B cell (primary cell): ENCODE data around the gene TTC1. TPM values are rescaled to one million over a fixed set of nuclear protein-coding genes. Genes with fewer than 3 reads are reported as not detected.

Experiments
- ATAC-seq: fragments of 200-7000 bp; cut with Tn5 transposase; one replicate; pipeline ENCODE4 v1.10.0; 2021; ENCODE audit warnings: low read depth, mild to moderate bottlenecking, moderate number of reproducible peaks, moderate library complexity
- CTCF ChIA-PET: fragments of 350-600 bp; sonication (Branson Sonifier 250); formaldehyde crosslinking; loops from one replicate; lab custom pipeline; 2021; ENCODE audit warnings: antibody characterized with exemption, inconsistent platforms; lab: Charles Lee
- POLR2A ChIA-PET: fragments of 350-600 bp; sonication (Branson Sonifier 250); formaldehyde crosslinking; loops from one replicate; lab custom pipeline; 2021; ENCODE audit warnings: antibody characterized with exemption; lab: Charles Lee
- DNase-seq: peaks from one replicate; pipeline ENCODE4 v3.0.0; 2013
- H2AFZ ChIP-seq: 2 replicates; pipeline ENCODE4 v1.6.1; 2012; ENCODE audit warnings: mild to moderate bottlenecking, low read depth, low read length; ENCODE audit not compliant: insufficient read depth, poor library complexity, severe bottlenecking
- H3K27ac ChIP-seq, 2 donors: 1 replicate in 1 of 2; 2 replicates in 1 of 2; pipeline ENCODE4 v1.5.1; 2012 to 2013; ENCODE audit warnings: low read length in 2 of 2, mild to moderate bottlenecking in 2 of 2, moderate library complexity in 1 of 2
- H3K27me3 ChIP-seq, 4 experiments: fragments of 200-600 bp in 1 of 4; sonication (generic) in 1 of 4; replicated peaks in 1 of 4; 1 replicate in 2 of 4; 2 replicates in 2 of 4; pipeline versions ENCODE4 v1.6.1 to v1.7.0; 2013 to 2016; ENCODE audit warnings: low read length in 3 of 4, mild to moderate bottlenecking in 2 of 4, mixed read lengths in 1 of 4, moderate library complexity in 1 of 4; ENCODE audit not compliant: insufficient read depth in 4 of 4, control insufficient read depth in 3 of 4; ENCODE audit errors: control extremely low read depth in 1 of 4
- H3K36me3 ChIP-seq, 2 experiments: replicated peaks in 1 of 2; 1 replicate in 1 of 2; 2 replicates in 1 of 2; pipeline versions ENCODE4 v1.6.1 to v1.7.1; 2013; ENCODE audit warnings: low read length in 1 of 2; ENCODE audit not compliant: insufficient read depth in 2 of 2, control insufficient read depth in 1 of 2; ENCODE audit errors: control extremely low read depth in 1 of 2, extremely low read depth in 1 of 2
- H3K4me1 ChIP-seq, 2 donors: fragments of 200-600 bp in 1 of 2; sonication (generic) in 1 of 2; 1 replicate in 1 of 2; 2 replicates in 1 of 2; pipeline versions ENCODE4 v1.5.1 to v1.6.1; 2013 to 2017; ENCODE audit warnings: low read length in 2 of 2; ENCODE audit not compliant: control insufficient read depth in 2 of 2, insufficient read depth in 2 of 2
- H3K4me2 ChIP-seq: replicated peaks from 2 replicates; pipeline ENCODE3; 2012; ENCODE audit warnings: mild to moderate bottlenecking, low read depth, low read length; ENCODE audit not compliant: poor library complexity, severe bottlenecking
- H3K4me3 ChIP-seq, 5 experiments: fragments of 200-600 bp in 1 of 5; sonication (generic) in 1 of 5; 1 replicate in 3 of 5; 2 replicates in 2 of 5; pipeline versions ENCODE4 v1.5.1 to v1.7.0; 2011 to 2016; ENCODE audit warnings: low read length in 4 of 5, mild to moderate bottlenecking in 4 of 5, low read depth in 2 of 5, control low read depth in 1 of 5, moderate library complexity in 1 of 5; ENCODE audit not compliant: insufficient read depth in 1 of 5; ENCODE audit errors: control extremely low read depth in 1 of 5, extremely low read depth in 1 of 5
- H3K79me2 ChIP-seq: fragments of 200-600 bp; sonication (generic); one replicate; pipeline ENCODE4 v1.6.0; 2016; ENCODE audit warnings: low read length; ENCODE audit not compliant: control insufficient read depth, insufficient read depth
- H3K9ac ChIP-seq: fragments of 200-600 bp; sonication (generic); 2 replicates; pipeline ENCODE4 v1.6.1; 2017; ENCODE audit warnings: mild to moderate bottlenecking, low read length, moderate library complexity
- H3K9me3 ChIP-seq, 3 donors: one replicate each; pipeline versions ENCODE4 v1.6.1 to v1.7.1; 2013; ENCODE audit warnings: low read length in 2 of 3; ENCODE audit not compliant: control insufficient read depth in 2 of 3, insufficient read depth in 1 of 3; ENCODE audit errors: control extremely low read depth in 1 of 3
- H4K20me1 ChIP-seq: 2 replicates; pipeline ENCODE4 v1.6.0; 2012; ENCODE audit warnings: mild to moderate bottlenecking, low read length; ENCODE audit not compliant: insufficient read depth, control insufficient read depth, poor library complexity, severe bottlenecking
- H3K27ac Mint-ChIP-seq: one replicate; pipeline ENCODE4 v1.8.0; 2021; ENCODE audit warnings: mixed read lengths
- H3K27me3 Mint-ChIP-seq: one replicate; pipeline ENCODE4 v1.8.0; 2021; ENCODE audit warnings: mixed read lengths
- H3K4me1 Mint-ChIP-seq: one replicate; pipeline ENCODE4 v1.8.0; 2021; ENCODE audit warnings: mixed read lengths
- H3K4me3 Mint-ChIP-seq: one replicate; pipeline ENCODE4 v1.8.0; 2021; ENCODE audit warnings: mixed read lengths
- H3K9me3 Mint-ChIP-seq: one replicate; pipeline ENCODE4 v1.8.0; 2022; ENCODE audit warnings: mixed read lengths; ENCODE audit not compliant: insufficient read depth
- CTCF ChIP-seq: fragments of 200-600 bp; IDR thresholded peaks from one replicate; pipeline ENCODE4 v1.8.0; 2022; ENCODE audit warnings: antibody characterized with exemption, mild to moderate bottlenecking
- EZH2 ChIP-seq: IDR thresholded peaks from 2 replicates; pipeline ENCODE4 v1.6.1; 2012; ENCODE audit warnings: borderline replicate concordance, low read depth, mild to moderate bottlenecking, moderate library complexity, low read length; ENCODE audit not compliant: insufficient read depth, poor library complexity, severe bottlenecking
- WGBS: methylation state at CpG from one replicate; pipeline ENCODE4 v1.1.5; 2013; ENCODE audit warnings: missing lambda C conversion rate; ENCODE audit not compliant: insufficient coverage; 5-methylcytosine and 5-hydroxymethylcytosine counted together
- intact Hi-C: fragments of 100-400 bp; cut with micrococcal nuclease; formaldehyde crosslinking; loops from one replicate; pipeline ENCODE4 v1.10.0; 2022
- polyA plus RNA-seq: library from polyadenylated mRNA; depleted of rRNA; stranded (reverse); fragments of >200 nt; gene quantifications from 2 replicates; pipeline ENCODE4 v1.2.3, GENCODE V29; 2012
- total RNA-seq, 2 donors: library from RNA; stranded (reverse); fragments of 120-200 nt in 1 of 2; gene quantifications; 1 replicate in 1 of 2; 2 replicates in 1 of 2; pipeline versions ENCODE4 v1.2.3 to v1.2.4, GENCODE V29; 2013 to 2022

Gene TTC1
- total and polyA plus RNA-seq, 2 donors (not counting 1 experiment from before 2014, with no cell fraction given), result 12.1 to 40.4 TPM

- Histone ChIP-seq H3K79me2 (no peaks in the 10 kb centered on the region), H3K9me3 (peaks cover 0 to 9% (median 0%) of the 10 kb centered on the region in 3 donors), H4K20me1 (no peaks in the 10 kb centered on the region), H3K4me3 (peak overlapping the region in 1 of 5 experiments; percentile 24), H3K4me1 (peaks cover 9 to 12% of the 10 kb centered on the region in 2 donors), H3K27me3 (peaks cover 0 to 49% (median 23%) of the 10 kb centered on the region in 4 experiments), H2AFZ (peak overlapping the region; percentile 36), H3K4me2 (peak overlapping the region; percentile 67), H3K27ac (no peak overlapping the region), H3K36me3 (no peaks in the 10 kb centered on the region), H3K9ac (no peak overlapping the region)
- H3K4me1 Mint-ChIP-seq, result peaks cover 13% of the 10 kb centered on the region
- peaks cover 60% of the 10 kb centered on the region for H3K27me3 Mint-ChIP-seq
- peak; percentile 47 for ATAC-seq
- TF ChIP-seq EZH2, result no peak
- TF ChIP-seq CTCF, result no peak
- no peak overlapping the region for H3K27ac Mint-ChIP-seq
- H3K9me3 Mint-ChIP-seq, result no peaks in the 10 kb centered on the region
- 31% methylated on average over 28 of the region's 50 CpGs for WGBS
- peak; percentile 19 for DNase-seq
- intact Hi-C loops, result no loop called here
- ChIA-PET CTCF (interaction anchor here (1.3 to 1.5 kb wide), 2 partner anchors 14 to 15 kb away, joined by 4 to 5 read pairs; no protein-coding TSS in a partner anchor), POLR2A (no interaction called here)
- H3K4me3 Mint-ChIP-seq, result peak overlapping the region; percentile 92
Observed at GRCh38 chr5:159972538-159973362, 36.2 kb upstream of the TTC1 start.

- Histone ChIP-seq H4K20me1 (no peaks in the 10 kb centered on the region), H3K79me2 (no peaks in the 10 kb centered on the region), H2AFZ (no peak overlapping the region), H3K9me3 (peaks cover 0 to 9% (median 0%) of the 10 kb centered on the region in 3 donors), H3K9ac (no peak overlapping the region), H3K4me1 (peaks cover 9 to 12% of the 10 kb centered on the region in 2 donors), H3K27ac (no peak overlapping the region), H3K4me3 (no peak overlapping the region), H3K4me2 (no peak overlapping the region), H3K36me3 (no peaks in the 10 kb centered on the region), H3K27me3 (peaks cover 0 to 40% (median 24%) of the 10 kb centered on the region in 4 experiments)
- no peak overlapping the region for H3K4me3 Mint-ChIP-seq
- intact Hi-C loops, result no loop called here
- TF ChIP-seq CTCF (no peak), EZH2 (no peak)
- ATAC-seq (no peak), DNase-seq (no peak)
- POLR2A ChIA-PET, result no interaction called here
- H3K9me3 Mint-ChIP-seq, result no peaks in the 10 kb centered on the region
- H3K27me3 Mint-ChIP-seq, result peaks cover 68% of the 10 kb centered on the region
- CTCF ChIA-PET, result interaction anchor here (3.8 kb wide), 1 partner anchor 12 kb away, joined by 11 read pairs; no protein-coding TSS in a partner anchor
- H3K4me1 Mint-ChIP-seq, result peaks cover 13% of the 10 kb centered on the region
- H3K27ac Mint-ChIP-seq, result no peak overlapping the region
- WGBS, result 86% methylated on average over 2 of the region's 2 CpGs
Observed at GRCh38 chr5:159975462-159976019, 33.4 kb upstream of the TTC1 start.
